ENCODE results near the gene PHLPP1. TPM values are rescaled to one million over a fixed set of nuclear protein-coding genes. Genes with fewer than 3 reads are reported as not detected.

The PHLPP1 gene
- total and polyA plus RNA-seq, 2 of the 4 experiments (the other 2 are of a cell fraction): 3.3 to 3.6 TPM

- ChIA-PET POLR2A (ENCODE audit: unreplicated experiment) (no interaction called here), CTCF (interaction anchor here (1.5 kb wide), 1 partner anchor 9 kb away, joined by 6 read pairs; no protein-coding TSS in a partner anchor)
- Histone ChIP-seq H3K4me1 (ENCODE audit: control insufficient read depth, insufficient read depth, low read length) (no peaks in the 10 kb centered on the region), H4K5ac (ENCODE audit: low read depth, low read length) (no peak overlapping the region), H3K14ac (replicated peaks; ENCODE audit: low read depth, low read length) (no peak overlapping the region), H4K20me1 (ENCODE audit: insufficient read depth, low read length) (no peaks in the 10 kb centered on the region), H3K4me2 (ENCODE audit: low read depth, low read length) (no peak overlapping the region), H3K56ac (ENCODE audit: extremely low read depth, insufficient read depth, low read length) (no peak overlapping the region), H3K4me3 (ENCODE audit: insufficient read depth, low read depth, low read length) (no peak overlapping the region), H3K36me3 (ENCODE audit: control insufficient read depth, insufficient read depth, low read length) (no peaks in the 10 kb centered on the region), H4K91ac (ENCODE audit: insufficient read depth, low read depth, low read length) (no peak overlapping the region), H3K9me3 (ENCODE audit: control insufficient read depth, insufficient read depth, low read length) (no peaks in the 10 kb centered on the region), H3K4ac (ENCODE audit: low read depth, low read length) (no peak overlapping the region), H3K9ac (ENCODE audit: low read depth, low read length) (no peak overlapping the region), H3K79me1 (ENCODE audit: low read depth in 1 of 2, low read length in 2 of 2) (no peaks in the 10 kb centered on the region), H3K27me3 (ENCODE audit: control insufficient read depth, insufficient read depth, low read length) (peaks cover 11% of the 10 kb centered on the region), H2AK5ac (ENCODE audit: low read depth, low read length) (no peak overlapping the region), H3K18ac (ENCODE audit: low read depth, low read length) (no peak overlapping the region), H3K9me1 (ENCODE audit: insufficient read depth, low read length) (no peaks in the 10 kb centered on the region), H2AFZ (replicated peaks; ENCODE audit: low read length, poor library complexity) (no peak overlapping the region), H2BK20ac (ENCODE audit: low read depth, low read length) (no peak overlapping the region), H2AK9ac (replicated peaks; ENCODE audit: low read depth, low read length, poor library complexity) (no peak overlapping the region), H2BK15ac (ENCODE audit: low read depth, low read length) (no peak overlapping the region), H3K23ac (ENCODE audit: low read depth, low read length) (no peak overlapping the region), H4K8ac (ENCODE audit: low read depth in 2 of 2, low read length in 2 of 2) (no peak overlapping the region), H2BK120ac (ENCODE audit: low read depth, low read length) (no peak overlapping the region), H3K27ac (ENCODE audit: insufficient read depth, low read length) (no peak overlapping the region), H2BK5ac (ENCODE audit: low read depth, low read length, poor library complexity, severe bottlenecking) (no peak overlapping the region)
- dilution Hi-C loops (cut with HindIII; ENCODE audit: low sequenced_read_pairs, unreplicated experiment) (no loop called here), in situ Hi-C loops (cut with MboI; ENCODE audit: low sequenced_read_pairs) (no loop called here), intact Hi-C loops (cut with micrococcal nuclease) (no loop called here)
- TF ChIP-seq, protein P1, sequence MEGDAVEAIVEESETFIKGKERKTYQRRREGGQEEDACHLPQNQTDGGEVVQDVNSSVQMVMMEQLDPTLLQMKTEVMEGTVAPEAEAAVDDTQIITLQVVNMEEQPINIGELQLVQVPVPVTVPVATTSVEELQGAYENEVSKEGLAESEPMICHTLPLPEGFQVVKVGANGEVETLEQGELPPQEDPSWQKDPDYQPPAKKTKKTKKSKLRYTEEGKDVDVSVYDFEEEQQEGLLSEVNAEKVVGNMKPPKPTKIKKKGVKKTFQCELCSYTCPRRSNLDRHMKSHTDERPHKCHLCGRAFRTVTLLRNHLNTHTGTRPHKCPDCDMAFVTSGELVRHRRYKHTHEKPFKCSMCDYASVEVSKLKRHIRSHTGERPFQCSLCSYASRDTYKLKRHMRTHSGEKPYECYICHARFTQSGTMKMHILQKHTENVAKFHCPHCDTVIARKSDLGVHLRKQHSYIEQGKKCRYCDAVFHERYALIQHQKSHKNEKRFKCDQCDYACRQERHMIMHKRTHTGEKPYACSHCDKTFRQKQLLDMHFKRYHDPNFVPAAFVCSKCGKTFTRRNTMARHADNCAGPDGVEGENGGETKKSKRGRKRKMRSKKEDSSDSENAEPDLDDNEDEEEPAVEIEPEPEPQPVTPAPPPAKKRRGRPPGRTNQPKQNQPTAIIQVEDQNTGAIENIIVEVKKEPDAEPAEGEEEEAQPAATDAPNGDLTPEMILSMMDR (conservative IDR thresholded peaks at IDR 0.05; ENCODE audit: low read depth, low read length): 0 out of 2 replicates have a peak, but pooled peaks have one; percentile 10
- TF ChIP-seq RCOR1 (IDR thresholded peaks at IDR 0.05; ENCODE audit: insufficient replicate concordance, low read length): no peak
- no peak for DNase-seq
- WGBS, 2 experiments (ENCODE audit: extremely low coverage in 2 of 2, insufficient read length in 1 of 2): 46% methylated on average over 2 of the region's 12 CpGs; no CpG with 5 or more reads in 1 of the 2 experiments
- no peak for ATAC-seq (ENCODE audit: low read depth)
- BruUV-seq (replicated peaks): no TSS peak
Observed at GRCh38 chr18:63025251-63026090, 310.1 kb downstream of the PHLPP1 start.

All from IMR-90 (cell line).